Measurements from ENCODE around the gene OSTC.
"Not testable (repeated sequence)": the region's sequence is repeated elsewhere in the genome, so short reads cannot be mapped to it uniquely, and the experiment has no call there.

Gene OSTC

GRCh38 chr4:108649863-108650211 lies 562 bp upstream of the OSTC start:
- DNase-seq = no peak

- DNase-seq = peak; percentile 83
Measured at GRCh38 chr4:108651014-108651791, 804 bp downstream of the OSTC start.

GRCh38 chr4:108662629-108663028 lies 12.2 kb downstream of the OSTC start:
- no peak for DNase-seq

- no peak for DNase-seq
Measured at GRCh38 chr4:108674356-108674977, 24.1 kb downstream of the OSTC start.

- no peak for DNase-seq
Measured at GRCh38 chr4:108681321-108681809, 31.0 kb downstream of the OSTC start.

DNA sequence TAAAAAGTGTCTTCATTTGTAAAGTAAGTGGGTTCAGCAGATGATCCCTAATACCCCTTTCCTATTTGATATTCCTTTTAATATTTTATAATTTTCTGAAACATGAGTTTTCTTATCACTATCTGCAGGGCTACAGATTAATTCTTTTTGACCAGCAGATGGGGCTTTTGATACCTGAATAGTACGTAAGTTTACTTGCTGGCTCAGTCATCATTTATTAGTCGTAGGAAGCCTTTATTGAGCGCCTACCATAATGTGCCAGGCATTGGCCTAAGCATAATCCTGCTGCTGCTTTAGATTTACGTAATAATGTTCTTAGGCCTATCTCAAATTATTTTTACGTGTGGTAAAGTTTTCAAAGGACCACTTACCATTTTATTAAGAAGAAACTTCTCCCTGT lies 33.1 kb downstream of the OSTC start:
- DNase-seq = peak; percentile 69

DNA sequence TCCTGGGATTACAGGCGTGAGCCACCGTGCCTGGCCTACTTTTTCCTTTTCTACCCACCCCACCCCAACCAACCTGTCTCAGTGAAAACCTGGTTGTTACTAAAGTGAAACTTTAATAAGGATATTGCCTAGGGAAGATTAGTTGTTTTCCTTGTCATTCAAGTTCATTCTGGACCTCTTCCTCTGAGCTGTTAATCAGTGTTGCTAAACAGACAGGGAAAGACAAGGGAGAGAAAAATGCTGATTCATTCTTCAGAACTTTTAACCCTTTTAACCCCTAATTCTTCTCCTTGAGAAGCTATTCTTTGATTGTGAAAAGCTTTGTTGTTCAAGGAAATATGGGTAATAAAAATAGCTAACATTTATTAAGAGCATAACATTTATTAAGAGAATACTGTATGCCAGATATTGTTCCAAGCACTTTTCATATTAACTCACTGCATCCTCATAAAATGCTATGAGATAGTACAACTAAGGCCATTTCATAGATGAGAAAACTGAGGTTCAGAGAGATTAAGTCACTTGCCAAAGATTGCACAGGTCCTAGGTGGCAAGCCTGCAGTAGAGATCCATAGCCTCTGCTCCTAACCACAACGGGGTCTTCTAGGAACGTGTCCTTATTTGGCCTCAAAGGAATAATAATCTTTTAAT lies 34.8 kb downstream of the OSTC start:
- DNase-seq = no peak

DNA sequence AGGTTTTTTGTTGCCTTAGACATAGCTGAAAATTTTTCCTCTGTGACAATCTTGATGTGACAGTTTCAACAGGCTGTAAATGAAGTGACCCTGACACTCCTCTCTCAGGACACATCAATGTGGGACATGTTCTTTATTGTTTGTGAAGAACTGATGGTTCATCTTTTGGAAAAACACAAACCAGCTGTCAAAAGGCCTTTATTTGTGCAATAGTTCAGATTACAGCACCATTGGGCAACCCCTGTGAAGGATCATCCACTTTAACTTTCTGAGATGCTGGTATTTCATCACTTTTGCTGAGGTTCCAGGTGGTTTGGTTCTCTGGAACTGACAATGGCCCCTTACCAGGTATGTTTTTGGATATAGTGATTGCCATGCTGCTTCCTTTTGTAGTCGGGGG lies 40.3 kb downstream of the OSTC start:
- no peak for DNase-seq

DNA sequence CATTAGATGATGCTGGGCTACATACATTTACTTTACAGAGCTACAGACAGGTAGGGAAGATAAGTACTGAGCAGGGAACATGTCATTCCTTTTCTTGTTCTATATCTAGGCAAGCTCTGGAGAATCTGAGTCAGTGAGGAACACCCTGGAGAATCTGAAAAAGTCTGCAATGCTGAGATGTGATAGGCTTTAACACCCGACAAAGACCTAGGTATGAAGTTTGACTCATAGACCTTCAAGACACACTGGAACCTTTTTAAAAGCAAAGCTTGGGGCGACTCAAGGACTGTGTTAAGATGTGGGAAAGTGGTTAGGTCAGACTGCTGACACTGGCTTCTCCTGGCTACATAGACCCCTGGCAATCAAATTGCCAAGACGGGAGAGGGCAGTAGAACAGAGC lies 42.8 kb downstream of the OSTC start:
- no peak for DNase-seq

DNA sequence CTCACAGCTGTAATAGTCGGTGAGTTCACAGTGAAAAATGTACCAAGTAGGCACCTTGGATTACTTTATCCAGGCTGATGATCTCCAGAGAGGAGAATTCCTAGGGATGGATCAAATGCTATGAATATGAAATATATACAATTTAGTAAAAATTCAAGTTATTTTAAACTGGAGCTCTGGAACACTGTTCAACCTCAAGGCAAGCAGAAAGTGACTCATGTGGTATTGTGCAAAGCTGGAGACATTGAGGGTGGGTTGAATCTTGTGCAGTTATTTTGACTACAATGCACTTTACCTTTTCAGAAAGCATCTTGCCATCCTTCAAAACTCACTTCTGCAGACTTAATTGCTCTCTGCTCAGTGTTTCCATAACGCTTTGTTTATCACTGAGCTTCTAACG lies 43.4 kb downstream of the OSTC start:
- no peak for DNase-seq

DNA sequence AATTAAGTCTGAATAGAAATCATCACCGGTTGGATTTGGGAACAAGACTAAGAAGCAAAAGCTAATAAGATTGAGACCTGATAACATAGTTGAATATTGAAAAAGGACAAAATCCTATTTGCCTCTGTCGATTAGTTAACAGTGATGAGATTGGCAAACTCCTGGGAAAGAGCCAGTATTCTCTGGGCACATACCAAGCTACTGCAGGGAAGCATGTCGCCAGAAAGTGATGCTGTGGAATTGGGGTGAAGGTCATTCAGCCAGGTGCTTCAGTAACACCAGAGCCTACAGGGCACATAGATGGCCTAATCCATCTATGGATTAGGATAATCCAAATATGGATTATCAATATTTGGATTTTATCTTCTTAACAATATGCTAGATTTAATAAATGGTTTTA lies 44.0 kb downstream of the OSTC start:
- DNase-seq = no peak

- peak; percentile 14 for DNase-seq
Measured at GRCh38 chr4:108695062-108695461, 44.7 kb downstream of the OSTC start.

GRCh38 chr4:108696160-108696559 lies 45.8 kb downstream of the OSTC start:
- DNase-seq = no peak

- no peak for DNase-seq
Measured at GRCh38 chr4:108700081-108700757, 49.8 kb downstream of the OSTC start.

DNA sequence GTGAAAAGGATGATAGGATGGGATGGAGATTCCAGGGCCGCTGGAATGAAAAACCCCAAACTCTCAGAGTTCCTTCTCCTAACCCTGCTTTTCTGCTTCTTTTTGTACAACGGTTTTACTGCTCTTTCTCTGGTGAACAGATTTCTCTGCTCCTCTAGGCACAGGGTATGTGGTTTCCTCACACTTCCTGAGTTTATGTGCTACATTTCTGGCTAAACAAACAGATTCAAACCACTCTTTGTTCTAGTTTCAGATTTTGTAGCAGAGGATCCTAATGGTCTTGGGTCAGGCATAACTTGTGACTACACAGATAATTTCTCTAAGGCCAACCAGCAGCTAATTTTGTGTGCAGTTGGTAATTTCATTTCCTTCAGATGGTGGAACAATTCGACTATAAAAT lies 52.6 kb downstream of the OSTC start:
- DNase-seq = no peak

GRCh38 chr4:108703370-108703769 lies 53.0 kb downstream of the OSTC start:
- no peak for DNase-seq

- peak; percentile 51 for DNase-seq
Measured at GRCh38 chr4:108703966-108704365, 53.6 kb downstream of the OSTC start.

DNA sequence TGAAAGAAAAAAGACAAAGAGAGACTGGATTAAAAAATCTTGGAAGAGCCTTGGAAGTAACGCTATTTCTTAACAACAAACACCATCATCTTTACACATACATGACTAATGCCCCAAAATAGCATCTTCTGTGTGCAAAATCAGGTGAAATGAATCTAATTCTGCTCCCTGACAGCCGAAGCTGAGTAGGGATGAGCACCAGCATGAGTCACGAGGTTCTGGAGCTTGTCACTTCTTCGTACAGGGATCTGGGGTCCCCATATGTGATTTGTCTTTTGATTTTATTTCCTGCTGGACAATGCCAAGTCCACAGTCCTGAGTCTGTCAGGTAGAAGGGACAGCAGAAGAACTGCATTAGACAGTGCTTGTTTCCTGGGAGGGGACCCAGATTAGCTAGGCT lies 55.9 kb downstream of the OSTC start:
- no peak for DNase-seq

- DNase-seq = no peak
Measured at GRCh38 chr4:108709234-108709633, 58.8 kb downstream of the OSTC start.

DNA sequence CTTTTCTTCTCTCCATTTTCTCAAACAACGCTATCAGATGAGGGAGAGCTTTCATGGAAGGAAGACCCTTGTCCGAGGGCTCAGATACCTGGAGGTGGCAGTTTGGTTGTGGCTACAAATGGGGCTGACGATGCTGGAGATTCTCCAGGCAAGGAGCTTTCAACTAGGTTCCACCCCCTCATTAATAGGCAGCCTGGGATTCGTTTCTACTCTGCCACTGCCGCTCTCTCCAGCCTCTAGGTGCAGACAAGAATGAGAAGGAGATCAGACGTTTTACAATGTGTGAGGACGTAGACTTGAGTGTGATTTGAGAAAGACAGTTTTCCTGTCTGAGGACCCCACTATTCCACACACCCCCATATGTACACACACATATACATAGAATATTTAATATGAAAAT lies 59.3 kb downstream of the OSTC start:
- no peak for DNase-seq

GRCh38 chr4:108710578-108710977 lies 60.2 kb downstream of the OSTC start:
- DNase-seq = not testable (repeated sequence)

- DNase-seq = no peak
Measured at GRCh38 chr4:108714880-108715279, 64.5 kb downstream of the OSTC start.

GRCh38 chr4:108716340-108716739 lies 65.9 kb downstream of the OSTC start:
- DNase-seq = no peak

- no peak for DNase-seq
Measured at GRCh38 chr4:108717386-108717785, 67.0 kb downstream of the OSTC start.
